Measurements from ENCODE around the gene AP1M1.
A peak's percentile ranks its signal among the peaks of the same experiment; 100 is the strongest.

Gene AP1M1

DNA sequence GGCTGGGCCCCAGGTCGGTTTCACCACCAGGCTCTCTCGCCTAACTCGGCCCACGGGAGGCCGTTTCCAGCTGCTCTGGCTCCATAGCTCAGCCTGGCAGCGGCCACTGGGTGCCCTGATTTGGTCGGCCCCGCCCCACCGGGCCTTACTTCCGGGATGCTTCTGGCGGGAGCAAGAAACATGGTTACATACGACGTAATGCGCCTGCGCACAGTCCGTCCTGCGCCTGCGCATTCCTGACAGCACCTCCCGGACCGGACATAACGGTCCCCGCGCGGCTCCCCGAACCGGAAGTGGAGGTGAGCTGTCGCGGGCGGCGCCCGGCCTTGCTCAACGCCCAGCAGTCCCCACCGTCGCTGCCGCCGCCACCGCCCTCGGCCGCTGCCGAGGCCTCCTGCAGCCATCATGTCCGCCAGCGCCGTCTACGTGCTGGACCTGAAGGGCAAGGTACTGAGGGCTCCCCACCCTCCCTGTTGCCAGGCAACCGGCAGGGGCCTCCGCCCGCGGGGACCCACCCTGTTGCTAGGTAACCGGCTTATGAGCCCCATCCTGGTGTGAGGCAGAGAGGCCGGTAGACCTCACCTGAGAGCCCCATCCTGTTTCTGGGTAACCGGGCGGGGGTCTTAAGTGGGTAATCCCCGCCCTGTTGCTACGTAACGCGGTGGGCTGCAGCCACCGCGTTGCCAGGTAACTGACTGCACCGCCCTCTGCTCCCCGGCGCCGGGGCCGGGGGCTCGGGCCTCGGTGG is at the start of gene AP1M1 (continued):
- TF ChIP-seq, protein P1, sequence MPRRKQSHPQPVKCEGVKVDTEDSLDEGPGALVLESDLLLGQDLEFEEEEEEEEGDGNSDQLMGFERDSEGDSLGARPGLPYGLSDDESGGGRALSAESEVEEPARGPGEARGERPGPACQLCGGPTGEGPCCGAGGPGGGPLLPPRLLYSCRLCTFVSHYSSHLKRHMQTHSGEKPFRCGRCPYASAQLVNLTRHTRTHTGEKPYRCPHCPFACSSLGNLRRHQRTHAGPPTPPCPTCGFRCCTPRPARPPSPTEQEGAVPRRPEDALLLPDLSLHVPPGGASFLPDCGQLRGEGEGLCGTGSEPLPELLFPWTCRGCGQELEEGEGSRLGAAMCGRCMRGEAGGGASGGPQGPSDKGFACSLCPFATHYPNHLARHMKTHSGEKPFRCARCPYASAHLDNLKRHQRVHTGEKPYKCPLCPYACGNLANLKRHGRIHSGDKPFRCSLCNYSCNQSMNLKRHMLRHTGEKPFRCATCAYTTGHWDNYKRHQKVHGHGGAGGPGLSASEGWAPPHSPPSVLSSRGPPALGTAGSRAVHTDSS (tag by site-specific recombination; IDR thresholded peaks at IDR 0.05) = no peak
- TF ChIP-seq ZNF112 (tag by site-specific recombination; IDR thresholded peaks at IDR 0.05) (no peak), ZNF585B (tag by site-specific recombination; IDR thresholded peaks at IDR 0.05) (no peak), ZNF354C (tag by site-specific recombination; IDR thresholded peaks at IDR 0.05; ENCODE audit: borderline replicate concordance, low read depth) (no peak), SALL2 (tag by site-specific recombination; IDR thresholded peaks at IDR 0.05; ENCODE audit: borderline replicate concordance) (no peak), ZNF350 (tag by site-specific recombination; IDR thresholded peaks at IDR 0.05) (no peak), KLF8 (tag by site-specific recombination; IDR thresholded peaks at IDR 0.05) (peak; percentile 78), ZNF830 (tag by site-specific recombination; IDR thresholded peaks at IDR 0.05; ENCODE audit: low read depth) (no peak), ZNF623 (tag by site-specific recombination; IDR thresholded peaks at IDR 0.05) (no peak), ZNF132 (tag by site-specific recombination; IDR thresholded peaks at IDR 0.05; ENCODE audit: borderline replicate concordance) (no peak), ZNF777 (tag by site-specific recombination; IDR thresholded peaks at IDR 0.05; ENCODE audit: borderline replicate concordance) (no peak), REPIN1 (tag by site-specific recombination; IDR thresholded peaks at IDR 0.05; ENCODE audit: low read depth) (0 out of 2 replicates have a peak, but pooled peaks have one; percentile 61), ZNF324 (tag by site-specific recombination; IDR thresholded peaks at IDR 0.05) (no peak), ZSCAN30 (tag by site-specific recombination; IDR thresholded peaks at IDR 0.05) (peak; percentile 87), HOXA7 (CRISPR knock-in tag; IDR thresholded peaks at IDR 0.05; ENCODE audit: borderline replicate concordance) (no peak), ZNF140 (tag by site-specific recombination; IDR thresholded peaks at IDR 0.05) (no peak), ZNF114 (tag by site-specific recombination; IDR thresholded peaks at IDR 0.05) (no peak), ZNF596 (tag by site-specific recombination; IDR thresholded peaks at IDR 0.05) (no peak), ZNF561 (tag by site-specific recombination; IDR thresholded peaks at IDR 0.05; ENCODE audit: borderline replicate concordance) (peak; percentile 91; the same call in 1 of the 2 replicates), SP2 (tag by site-specific recombination; IDR thresholded peaks at IDR 0.05) (peak; percentile 95)
- TF ChIP-seq, protein P2, sequence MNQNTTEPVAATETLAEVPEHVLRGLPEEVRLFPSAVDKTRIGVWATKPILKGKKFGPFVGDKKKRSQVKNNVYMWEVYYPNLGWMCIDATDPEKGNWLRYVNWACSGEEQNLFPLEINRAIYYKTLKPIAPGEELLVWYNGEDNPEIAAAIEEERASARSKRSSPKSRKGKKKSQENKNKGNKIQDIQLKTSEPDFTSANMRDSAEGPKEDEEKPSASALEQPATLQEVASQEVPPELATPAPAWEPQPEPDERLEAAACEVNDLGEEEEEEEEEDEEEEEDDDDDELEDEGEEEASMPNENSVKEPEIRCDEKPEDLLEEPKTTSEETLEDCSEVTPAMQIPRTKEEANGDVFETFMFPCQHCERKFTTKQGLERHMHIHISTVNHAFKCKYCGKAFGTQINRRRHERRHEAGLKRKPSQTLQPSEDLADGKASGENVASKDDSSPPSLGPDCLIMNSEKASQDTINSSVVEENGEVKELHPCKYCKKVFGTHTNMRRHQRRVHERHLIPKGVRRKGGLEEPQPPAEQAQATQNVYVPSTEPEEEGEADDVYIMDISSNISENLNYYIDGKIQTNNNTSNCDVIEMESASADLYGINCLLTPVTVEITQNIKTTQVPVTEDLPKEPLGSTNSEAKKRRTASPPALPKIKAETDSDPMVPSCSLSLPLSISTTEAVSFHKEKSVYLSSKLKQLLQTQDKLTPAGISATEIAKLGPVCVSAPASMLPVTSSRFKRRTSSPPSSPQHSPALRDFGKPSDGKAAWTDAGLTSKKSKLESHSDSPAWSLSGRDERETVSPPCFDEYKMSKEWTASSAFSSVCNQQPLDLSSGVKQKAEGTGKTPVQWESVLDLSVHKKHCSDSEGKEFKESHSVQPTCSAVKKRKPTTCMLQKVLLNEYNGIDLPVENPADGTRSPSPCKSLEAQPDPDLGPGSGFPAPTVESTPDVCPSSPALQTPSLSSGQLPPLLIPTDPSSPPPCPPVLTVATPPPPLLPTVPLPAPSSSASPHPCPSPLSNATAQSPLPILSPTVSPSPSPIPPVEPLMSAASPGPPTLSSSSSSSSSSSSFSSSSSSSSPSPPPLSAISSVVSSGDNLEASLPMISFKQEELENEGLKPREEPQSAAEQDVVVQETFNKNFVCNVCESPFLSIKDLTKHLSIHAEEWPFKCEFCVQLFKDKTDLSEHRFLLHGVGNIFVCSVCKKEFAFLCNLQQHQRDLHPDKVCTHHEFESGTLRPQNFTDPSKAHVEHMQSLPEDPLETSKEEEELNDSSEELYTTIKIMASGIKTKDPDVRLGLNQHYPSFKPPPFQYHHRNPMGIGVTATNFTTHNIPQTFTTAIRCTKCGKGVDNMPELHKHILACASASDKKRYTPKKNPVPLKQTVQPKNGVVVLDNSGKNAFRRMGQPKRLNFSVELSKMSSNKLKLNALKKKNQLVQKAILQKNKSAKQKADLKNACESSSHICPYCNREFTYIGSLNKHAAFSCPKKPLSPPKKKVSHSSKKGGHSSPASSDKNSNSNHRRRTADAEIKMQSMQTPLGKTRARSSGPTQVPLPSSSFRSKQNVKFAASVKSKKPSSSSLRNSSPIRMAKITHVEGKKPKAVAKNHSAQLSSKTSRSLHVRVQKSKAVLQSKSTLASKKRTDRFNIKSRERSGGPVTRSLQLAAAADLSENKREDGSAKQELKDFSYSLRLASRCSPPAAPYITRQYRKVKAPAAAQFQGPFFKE (tag by site-specific recombination; IDR thresholded peaks at IDR 0.05; ENCODE audit: borderline replicate concordance) = no peak
- TF ChIP-seq, protein P3, sequence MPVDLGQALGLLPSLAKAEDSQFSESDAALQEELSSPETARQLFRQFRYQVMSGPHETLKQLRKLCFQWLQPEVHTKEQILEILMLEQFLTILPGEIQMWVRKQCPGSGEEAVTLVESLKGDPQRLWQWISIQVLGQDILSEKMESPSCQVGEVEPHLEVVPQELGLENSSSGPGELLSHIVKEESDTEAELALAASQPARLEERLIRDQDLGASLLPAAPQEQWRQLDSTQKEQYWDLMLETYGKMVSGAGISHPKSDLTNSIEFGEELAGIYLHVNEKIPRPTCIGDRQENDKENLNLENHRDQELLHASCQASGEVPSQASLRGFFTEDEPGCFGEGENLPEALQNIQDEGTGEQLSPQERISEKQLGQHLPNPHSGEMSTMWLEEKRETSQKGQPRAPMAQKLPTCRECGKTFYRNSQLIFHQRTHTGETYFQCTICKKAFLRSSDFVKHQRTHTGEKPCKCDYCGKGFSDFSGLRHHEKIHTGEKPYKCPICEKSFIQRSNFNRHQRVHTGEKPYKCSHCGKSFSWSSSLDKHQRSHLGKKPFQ (tag by site-specific recombination; IDR thresholded peaks at IDR 0.05) = no peak
- TF ChIP-seq, protein P4, sequence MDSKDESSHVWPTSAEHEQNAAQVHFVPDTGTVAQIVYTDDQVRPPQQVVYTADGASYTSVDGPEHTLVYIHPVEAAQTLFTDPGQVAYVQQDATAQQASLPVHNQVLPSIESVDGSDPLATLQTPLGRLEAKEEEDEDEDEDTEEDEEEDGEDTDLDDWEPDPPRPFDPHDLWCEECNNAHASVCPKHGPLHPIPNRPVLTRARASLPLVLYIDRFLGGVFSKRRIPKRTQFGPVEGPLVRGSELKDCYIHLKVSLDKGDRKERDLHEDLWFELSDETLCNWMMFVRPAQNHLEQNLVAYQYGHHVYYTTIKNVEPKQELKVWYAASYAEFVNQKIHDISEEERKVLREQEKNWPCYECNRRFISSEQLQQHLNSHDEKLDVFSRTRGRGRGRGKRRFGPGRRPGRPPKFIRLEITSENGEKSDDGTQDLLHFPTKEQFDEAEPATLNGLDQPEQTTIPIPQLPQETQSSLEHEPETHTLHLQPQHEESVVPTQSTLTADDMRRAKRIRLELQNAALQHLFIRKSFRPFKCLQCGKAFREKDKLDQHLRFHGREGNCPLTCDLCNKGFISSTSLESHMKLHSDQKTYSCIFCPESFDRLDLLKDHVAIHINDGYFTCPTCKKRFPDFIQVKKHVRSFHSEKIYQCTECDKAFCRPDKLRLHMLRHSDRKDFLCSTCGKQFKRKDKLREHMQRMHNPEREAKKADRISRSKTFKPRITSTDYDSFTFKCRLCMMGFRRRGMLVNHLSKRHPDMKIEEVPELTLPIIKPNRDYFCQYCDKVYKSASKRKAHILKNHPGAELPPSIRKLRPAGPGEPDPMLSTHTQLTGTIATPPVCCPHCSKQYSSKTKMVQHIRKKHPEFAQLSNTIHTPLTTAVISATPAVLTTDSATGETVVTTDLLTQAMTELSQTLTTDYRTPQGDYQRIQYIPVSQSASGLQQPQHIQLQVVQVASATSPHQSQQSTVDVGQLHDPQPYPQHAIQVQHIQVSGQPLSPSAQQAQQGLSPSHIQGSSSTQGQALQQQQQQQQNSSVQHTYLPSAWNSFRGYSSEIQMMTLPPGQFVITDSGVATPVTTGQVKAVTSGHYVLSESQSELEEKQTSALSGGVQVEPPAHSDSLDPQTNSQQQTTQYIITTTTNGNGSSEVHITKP (tag by site-specific recombination; IDR thresholded peaks at IDR 0.05) = peak; percentile 46
- TF ChIP-seq, protein P5, sequence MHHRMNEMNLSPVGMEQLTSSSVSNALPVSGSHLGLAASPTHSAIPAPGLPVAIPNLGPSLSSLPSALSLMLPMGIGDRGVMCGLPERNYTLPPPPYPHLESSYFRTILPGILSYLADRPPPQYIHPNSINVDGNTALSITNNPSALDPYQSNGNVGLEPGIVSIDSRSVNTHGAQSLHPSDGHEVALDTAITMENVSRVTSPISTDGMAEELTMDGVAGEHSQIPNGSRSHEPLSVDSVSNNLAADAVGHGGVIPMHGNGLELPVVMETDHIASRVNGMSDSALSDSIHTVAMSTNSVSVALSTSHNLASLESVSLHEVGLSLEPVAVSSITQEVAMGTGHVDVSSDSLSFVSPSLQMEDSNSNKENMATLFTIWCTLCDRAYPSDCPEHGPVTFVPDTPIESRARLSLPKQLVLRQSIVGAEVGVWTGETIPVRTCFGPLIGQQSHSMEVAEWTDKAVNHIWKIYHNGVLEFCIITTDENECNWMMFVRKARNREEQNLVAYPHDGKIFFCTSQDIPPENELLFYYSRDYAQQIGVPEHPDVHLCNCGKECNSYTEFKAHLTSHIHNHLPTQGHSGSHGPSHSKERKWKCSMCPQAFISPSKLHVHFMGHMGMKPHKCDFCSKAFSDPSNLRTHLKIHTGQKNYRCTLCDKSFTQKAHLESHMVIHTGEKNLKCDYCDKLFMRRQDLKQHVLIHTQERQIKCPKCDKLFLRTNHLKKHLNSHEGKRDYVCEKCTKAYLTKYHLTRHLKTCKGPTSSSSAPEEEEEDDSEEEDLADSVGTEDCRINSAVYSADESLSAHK (tag by site-specific recombination; IDR thresholded peaks at IDR 0.05) = no peak

Measured in HEK293 (cell line).